ENCODE data around the gene NUP133.

DNA sequence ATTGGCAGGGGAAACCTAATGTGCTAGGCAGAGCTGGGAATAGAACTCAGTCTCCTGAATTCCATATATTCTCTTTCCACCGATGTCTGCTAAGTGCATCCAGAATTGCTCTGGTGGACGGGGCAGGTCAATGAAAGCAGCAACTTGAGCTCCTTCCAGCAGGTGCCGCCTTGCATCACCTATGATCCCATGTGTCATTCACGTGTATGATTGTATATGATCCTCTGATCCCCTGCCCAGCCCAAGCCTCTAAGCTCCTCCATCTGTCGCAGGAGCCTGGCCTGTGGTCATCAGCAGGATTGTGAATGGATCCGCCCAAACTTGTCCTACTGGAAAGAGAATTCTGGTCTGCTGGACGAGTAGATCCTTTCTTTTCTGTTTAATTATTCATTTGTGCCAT lies 87.4 kb downstream of the NUP133 start:
- TF ChIP-seq, protein P1, sequence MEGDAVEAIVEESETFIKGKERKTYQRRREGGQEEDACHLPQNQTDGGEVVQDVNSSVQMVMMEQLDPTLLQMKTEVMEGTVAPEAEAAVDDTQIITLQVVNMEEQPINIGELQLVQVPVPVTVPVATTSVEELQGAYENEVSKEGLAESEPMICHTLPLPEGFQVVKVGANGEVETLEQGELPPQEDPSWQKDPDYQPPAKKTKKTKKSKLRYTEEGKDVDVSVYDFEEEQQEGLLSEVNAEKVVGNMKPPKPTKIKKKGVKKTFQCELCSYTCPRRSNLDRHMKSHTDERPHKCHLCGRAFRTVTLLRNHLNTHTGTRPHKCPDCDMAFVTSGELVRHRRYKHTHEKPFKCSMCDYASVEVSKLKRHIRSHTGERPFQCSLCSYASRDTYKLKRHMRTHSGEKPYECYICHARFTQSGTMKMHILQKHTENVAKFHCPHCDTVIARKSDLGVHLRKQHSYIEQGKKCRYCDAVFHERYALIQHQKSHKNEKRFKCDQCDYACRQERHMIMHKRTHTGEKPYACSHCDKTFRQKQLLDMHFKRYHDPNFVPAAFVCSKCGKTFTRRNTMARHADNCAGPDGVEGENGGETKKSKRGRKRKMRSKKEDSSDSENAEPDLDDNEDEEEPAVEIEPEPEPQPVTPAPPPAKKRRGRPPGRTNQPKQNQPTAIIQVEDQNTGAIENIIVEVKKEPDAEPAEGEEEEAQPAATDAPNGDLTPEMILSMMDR (IDR thresholded peaks at IDR 0.05): no peak
- no peak for TF ChIP-seq POLR2A (IDR thresholded peaks at IDR 0.05)

Measured in thyroid gland (tissue), 4 donors.